ENCODE measurements around the gene SLC26A4.
"Not testable (repeated sequence)": the region's sequence is repeated elsewhere in the genome, so short reads cannot be mapped to it uniquely, and the experiment has no call there.

DNA sequence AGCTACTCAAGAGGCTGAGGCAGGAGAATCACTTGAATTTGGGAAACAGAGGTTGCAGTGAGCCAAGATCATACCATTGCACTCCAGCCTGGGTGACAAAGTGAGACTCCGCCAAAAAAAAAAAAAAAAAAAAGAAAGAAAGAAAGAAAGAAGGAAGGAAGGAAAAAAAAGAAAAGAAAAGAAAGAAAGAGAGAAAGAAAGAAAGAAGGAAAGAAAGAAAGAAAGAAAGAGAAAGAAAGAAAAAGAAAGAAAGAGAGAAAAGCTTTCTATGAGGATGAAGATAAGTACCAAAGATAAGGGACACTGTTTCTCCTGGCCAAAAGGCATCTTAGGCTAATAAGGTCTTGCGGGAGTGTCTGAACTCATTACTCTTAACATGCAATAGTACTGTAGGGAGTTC lies 21.6 kb upstream of the SLC26A4 start:
- TF ChIP-seq EP300, POLR2A (IDR thresholded peaks at IDR 0.05): not testable (repeated sequence)
- TF ChIP-seq, protein P1, sequence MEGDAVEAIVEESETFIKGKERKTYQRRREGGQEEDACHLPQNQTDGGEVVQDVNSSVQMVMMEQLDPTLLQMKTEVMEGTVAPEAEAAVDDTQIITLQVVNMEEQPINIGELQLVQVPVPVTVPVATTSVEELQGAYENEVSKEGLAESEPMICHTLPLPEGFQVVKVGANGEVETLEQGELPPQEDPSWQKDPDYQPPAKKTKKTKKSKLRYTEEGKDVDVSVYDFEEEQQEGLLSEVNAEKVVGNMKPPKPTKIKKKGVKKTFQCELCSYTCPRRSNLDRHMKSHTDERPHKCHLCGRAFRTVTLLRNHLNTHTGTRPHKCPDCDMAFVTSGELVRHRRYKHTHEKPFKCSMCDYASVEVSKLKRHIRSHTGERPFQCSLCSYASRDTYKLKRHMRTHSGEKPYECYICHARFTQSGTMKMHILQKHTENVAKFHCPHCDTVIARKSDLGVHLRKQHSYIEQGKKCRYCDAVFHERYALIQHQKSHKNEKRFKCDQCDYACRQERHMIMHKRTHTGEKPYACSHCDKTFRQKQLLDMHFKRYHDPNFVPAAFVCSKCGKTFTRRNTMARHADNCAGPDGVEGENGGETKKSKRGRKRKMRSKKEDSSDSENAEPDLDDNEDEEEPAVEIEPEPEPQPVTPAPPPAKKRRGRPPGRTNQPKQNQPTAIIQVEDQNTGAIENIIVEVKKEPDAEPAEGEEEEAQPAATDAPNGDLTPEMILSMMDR (IDR thresholded peaks at IDR 0.05): not testable (repeated sequence)
